Occipital lobe (tissue), 2 donors: ENCODE measurements around the gene PDCD1LG2. TPM values are rescaled to one million over a fixed set of nuclear protein-coding genes. Genes with fewer than 3 reads are reported as not detected.
"Not testable (repeated sequence)": the region's sequence is repeated elsewhere in the genome, so short reads cannot be mapped to it uniquely, and the experiment has no call there.

ENCODE experiments used
- DNase-seq: peaks from one replicate; lab custom pipeline; 2025; lab: John Stamatoyannopoulos, UW
- total RNA-seq: library from RNA; depleted of rRNA; stranded (reverse); fragments of >200 nt; gene quantifications from one replicate; pipeline ENCODE4 v1.2.3, GENCODE V29; 2014

Gene PDCD1LG2
- total RNA-seq, 1 donor from 2014 or later: 0.62 TPM

DNA sequence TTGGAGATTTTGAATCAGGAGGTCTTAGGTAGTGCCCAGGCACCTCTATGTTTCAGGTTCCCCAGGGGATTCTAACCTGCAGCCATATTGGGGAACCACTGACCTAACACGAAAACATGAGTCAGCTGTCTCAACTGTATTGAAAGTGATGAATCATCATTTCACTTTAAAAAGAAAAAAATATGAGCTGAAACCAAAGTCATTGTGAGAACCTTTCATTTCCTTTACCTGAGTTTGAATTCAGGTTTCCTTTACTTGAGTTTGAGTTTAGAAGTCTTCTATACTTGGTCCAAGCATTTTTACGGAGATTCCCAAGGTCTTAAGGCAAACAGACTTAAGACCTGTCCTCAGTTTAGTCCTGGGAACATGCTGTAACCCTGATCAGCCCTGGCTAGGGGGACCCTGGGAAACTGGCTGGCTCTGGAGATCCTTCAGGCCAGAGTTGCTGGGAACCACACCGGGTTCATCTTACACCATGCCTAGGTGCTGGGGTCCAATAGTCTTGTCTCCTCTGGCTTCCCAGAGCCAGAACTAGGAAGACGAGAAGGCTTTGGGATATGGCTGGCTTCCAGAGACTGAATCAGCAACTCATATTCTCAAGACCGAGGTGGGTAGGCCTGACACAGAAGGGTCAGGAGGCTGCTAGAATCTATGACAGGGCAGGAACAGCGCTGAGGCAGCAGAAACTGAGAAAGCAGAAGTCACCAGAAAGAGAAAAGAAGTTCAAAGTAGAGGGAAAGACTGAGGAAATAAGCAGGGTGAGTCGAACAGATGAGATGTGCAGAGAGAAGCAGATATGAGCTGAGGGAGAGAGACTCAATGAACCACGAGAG is 16.4 kb upstream of the PDCD1LG2 start:
- DNase-seq: no peak

DNA sequence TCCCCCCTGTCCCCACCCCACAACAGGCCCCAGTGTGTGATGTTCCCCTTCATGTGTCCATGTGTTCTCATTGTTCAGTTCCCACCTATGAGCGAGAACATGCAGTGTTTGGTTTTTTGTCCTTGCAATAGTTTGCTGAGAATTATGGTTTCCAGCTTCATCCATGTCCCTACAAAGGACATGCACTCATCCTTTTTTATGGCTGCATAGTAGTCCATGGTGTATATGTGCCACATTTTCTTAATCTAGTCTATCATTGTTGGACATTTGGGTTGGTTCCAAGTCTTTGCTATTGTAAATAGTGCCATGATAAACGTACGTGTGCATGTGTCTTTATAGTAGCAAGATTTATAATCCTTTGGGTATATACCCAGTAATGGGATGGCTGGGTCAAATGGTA is 15.6 kb upstream of the PDCD1LG2 start:
- not testable (repeated sequence) for DNase-seq

DNA sequence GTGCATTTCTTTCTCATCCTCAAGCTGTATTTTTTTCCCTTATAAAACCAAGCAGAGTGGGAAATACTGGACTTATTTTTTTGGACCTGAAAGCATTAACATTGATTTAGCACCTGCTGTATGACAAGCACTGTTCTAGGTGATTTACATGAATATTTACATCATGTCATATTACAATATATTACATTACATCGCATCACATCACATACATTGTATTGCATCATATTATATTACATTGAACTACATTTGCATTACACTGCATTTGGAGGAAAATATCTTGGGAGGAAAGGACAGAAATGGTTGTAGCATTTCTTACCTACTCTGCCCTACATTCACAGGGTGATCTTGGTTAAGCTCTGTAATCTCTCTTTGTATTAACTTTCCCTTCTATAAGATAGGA is 11.2 kb upstream of the PDCD1LG2 start:
- no peak for DNase-seq

DNA sequence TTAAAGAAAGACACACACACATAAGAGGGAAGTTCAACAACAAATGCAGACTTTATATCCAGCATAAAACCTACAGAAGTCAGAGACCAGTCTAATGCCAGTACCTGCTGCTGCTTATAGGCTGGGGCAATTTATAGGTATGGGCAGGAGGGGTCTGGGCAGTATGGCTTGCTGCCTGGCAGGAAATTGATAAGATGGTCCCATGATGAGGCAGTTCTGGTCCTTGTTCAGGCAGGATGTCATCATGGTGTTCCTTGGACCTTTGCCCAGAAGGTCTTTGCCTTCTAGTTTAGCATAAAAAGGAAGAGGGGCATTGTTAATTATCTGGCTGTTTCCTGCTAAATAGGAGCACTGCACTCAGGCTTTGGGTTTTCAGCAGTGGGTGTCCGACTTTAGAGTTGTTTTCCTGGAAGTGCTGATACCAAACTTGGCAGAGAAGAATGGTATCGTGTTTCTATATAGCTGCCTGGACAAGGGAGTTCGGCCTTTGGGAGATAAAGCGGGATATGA is 10.4 kb upstream of the PDCD1LG2 start:
- no peak for DNase-seq

DNA sequence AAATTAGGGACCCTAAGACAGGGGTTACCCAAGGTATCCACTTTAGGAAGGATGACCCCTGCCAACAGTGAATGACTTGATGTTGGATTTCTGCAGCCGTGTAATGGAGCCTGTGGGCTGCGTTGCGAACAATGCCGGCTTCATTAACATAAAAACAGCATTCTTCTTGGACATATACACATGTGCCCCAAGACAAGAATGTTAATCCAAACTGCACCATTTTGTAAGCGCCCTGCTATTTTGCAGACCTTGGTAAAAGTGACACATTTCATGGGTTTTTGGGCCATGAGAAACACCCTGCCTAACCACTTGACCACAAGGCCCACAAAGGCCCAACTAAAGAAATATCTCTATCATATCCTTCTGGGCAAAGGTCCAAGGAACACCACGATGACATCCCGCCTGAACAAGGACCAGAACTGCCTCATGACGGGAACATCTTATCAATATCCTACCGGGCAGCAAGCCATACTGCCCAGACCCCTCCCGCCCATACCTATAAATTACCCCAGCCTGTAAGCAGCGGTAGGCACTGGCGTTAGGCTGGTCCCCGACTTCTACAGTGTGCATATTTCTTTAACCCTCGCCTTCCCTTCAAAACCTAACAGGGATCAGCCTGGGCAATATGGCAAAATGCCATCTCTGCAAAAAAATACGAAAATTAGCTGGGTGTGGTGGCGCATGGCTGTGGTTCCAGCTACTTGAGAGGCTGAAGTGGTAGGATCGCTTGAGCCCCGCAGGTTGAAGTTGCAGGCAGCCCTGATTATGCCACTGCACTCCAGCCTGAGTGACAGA is 9.7 kb upstream of the PDCD1LG2 start:
- DNase-seq: no peak

DNA sequence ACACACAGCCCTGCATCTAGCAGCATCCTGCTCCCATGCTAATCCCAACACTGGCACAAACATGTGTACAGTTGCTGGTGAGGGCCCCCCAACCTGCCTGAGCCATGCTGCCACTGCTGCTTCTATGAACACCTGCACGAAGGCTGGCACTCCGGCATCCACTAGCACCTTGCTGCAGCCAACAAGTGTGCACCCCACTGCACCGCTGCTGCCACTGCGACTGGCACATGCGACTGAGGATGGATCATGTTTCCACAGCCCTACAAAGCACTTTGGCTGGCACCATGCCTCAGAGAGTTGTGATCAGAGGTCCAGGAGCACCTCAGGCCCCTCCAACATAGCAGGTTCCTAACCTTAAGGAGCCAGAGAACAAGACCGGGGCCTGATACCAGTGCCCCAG is 7.8 kb upstream of the PDCD1LG2 start:
- no peak for DNase-seq

DNA sequence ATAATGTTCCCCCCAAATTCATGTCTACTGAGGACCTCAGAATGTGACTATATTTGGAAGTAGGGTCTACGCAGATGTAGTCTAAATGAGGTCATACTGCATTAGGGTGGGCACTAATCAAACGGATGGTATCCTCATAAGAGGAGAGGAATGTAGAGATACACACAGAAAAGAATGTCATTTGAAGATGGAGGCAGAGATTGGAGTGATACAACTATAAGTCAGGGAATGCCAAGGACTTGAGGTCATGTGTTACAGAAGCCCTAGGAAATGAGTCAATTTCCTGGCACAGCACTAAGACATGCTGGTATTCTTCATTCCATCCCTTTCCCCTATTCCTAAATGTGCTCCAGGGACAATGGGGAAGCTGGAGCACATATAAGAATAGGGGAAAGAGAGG is 758 bp upstream of the PDCD1LG2 start:
- no peak for DNase-seq

DNA sequence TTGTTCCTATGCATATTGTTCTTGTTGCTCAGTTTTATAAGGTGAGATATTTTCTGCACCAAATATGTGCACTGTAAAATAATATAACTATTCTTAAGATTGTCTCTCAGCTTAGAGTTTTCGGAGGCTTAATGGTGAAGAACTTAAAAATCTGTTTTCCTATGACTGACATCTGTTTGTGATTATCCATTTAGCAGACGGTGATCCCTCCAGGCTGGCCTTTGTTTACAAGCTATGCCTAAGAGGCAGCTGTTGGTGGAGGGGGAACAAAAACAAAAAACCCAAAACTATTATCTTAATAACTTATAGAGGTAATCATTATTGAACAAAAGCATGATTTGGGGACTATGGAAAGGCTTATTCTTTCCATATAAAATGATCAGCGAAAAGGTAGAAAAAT is 658 bp downstream of the PDCD1LG2 start:
- no peak for DNase-seq

DNA sequence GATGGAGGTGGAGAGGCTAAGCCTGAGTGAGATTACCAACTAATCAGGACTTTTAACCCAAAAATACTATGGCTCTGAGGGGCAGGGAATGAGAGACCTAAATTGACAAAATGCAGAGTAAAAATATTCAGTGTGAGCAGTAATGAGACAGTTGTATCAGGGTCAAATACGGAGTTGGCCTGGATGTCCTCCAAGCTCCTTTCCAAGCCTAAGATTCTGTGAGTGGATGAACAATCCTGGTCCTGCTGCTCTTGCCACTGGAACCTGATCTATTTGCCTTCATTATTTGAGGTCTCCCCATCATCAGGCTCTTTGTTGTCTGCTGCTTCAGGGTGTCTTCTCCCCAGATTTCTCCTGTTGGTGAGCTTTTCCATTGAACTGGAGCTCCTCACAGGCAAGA is 1.1 kb downstream of the PDCD1LG2 start:
- DNase-seq: no peak

DNA sequence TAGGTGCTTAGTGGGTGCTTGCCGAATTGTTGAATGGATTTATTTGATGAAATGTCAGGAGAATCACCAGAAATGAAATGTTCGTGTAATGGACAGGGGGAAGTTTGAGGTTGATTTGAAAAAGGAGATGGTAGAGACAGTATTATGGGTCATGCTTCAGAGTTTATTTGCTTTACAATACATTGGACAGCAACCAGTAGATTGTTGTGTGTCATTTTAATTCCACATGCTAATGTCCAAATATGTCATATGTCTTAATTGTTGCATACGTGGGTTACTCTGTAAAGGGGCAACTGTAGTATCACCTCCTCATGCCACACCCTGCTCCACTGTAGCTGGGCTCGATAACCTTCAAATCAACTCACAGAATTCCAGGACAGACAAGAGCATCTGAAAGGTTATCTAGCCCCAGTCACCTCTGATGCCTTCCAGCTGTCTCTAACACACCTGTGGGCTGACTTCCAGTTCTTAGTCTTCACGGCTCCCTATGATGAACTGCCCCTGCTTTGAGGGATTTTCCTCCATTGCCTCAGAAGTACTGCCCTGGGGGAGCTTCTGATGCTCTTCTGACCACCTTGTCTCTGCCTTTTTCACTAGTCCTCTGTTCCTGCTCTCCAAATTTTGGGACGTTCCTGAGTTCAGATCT is 1.7 kb downstream of the PDCD1LG2 start:
- DNase-seq: no peak

DNA sequence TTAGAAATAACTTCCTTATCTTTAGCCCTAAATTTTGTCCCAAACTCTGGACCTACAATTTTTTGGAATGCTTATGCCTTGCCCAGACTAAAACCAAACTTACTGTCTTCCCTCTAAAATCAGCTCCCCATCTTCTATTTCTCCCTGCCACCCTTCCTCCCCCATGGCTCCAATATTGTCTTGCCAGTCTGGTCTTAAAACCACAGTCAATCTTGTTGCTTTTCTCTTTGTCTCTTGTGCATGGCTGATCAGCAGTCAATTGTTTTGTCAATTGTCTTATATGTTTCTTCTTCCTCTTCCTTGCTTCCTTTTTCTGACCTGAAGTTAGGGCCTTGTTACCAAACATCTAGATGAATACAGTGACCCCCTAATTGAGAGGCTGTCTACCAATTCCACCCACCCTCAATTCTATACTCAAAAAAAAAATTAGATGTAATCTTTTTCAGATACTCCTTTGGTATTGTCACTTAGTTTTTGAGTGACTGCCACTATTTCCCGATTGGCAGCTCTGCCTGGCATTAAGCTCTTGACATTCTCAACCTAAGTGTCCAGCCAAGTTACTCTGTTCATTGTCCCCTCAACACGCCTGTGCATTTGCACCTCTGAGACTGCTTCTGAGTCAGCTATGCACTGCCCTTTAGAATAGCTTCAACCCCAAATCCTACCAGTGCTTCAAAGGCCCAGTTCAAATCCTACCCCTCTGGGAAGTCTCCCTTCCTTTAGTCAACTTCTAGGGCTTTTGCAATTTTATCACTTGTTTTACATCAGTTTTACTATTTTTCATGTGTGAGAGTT is 2.5 kb downstream of the PDCD1LG2 start:
- no peak for DNase-seq

DNA sequence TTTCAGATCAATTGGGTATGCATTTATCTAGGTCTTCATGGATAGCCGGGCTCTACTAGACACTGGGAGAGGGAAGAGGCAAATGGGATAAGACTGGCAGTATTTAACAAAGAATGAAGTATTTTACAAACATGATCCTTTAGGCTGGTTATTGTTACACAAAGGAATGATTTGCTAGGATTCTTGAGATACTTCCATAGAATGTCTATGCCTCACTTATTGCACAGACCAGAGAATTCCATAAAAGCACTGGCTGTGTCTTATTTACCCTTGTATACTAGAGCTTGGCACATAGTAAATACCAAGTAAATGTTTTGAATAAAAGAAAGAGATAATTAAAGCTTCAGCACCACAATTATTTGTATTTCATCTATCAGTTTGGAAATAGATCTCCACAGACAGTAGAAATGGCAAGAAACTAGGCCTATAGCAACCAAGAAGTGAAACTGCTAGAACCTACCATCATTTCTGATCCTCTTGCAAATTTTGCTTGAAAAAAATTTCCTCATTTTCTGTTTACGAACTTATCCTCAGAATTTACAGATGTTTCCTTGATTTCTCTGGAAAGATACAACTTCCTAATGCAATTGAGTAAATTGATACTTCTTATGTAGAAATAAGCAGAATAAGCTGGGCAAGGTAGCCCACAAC is 3.8 kb downstream of the PDCD1LG2 start:
- no peak for DNase-seq

DNA sequence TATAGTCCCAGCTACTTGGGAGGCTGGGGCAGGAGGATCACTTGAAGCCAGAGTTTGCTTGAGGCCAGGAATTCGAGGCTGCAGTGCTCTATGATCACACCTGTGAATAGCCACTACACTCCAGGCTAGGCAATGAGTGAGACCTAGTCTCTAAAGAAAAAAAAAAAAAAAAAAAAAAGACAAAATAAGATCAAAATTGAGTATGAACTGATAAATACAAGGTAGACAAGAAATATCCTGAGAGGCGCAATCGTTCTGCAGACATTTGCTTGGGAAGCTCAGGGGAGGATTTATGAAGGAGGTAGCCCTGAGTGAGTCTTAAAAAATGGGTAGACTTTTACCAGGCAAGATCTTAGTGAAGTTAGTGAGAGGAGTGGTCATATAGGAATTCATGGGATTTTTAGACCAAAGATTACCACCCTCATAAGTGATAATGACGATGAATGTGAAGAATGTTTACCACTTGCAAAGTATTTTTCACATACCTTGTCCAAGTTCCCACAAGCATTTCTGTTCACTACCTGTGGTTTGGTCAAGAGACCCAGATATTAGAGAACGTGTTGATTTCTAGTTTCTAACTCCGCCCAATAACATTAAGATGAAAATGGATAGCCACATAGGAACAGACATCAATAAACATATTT is 4.4 kb downstream of the PDCD1LG2 start:
- no peak for DNase-seq

DNA sequence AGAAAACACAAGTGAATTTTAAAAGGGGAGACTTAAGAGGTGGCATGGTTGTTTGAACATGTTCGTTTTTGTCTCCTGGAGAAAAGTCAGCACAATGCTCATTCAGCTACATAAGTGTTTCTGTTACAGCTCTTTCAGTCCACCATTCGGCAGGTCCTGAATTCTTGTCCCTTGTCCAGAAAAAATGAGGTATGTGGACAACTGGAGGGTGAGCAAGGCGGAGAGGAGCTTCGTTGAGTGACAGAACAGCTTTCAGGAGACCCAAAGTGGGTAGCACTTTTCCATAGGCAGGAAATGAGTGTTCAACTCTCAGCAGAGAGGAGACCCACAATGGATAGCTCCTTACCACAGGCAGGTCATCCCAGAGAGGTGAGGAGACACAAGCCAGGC is 4.9 kb downstream of the PDCD1LG2 start:
- DNase-seq: no peak

DNA sequence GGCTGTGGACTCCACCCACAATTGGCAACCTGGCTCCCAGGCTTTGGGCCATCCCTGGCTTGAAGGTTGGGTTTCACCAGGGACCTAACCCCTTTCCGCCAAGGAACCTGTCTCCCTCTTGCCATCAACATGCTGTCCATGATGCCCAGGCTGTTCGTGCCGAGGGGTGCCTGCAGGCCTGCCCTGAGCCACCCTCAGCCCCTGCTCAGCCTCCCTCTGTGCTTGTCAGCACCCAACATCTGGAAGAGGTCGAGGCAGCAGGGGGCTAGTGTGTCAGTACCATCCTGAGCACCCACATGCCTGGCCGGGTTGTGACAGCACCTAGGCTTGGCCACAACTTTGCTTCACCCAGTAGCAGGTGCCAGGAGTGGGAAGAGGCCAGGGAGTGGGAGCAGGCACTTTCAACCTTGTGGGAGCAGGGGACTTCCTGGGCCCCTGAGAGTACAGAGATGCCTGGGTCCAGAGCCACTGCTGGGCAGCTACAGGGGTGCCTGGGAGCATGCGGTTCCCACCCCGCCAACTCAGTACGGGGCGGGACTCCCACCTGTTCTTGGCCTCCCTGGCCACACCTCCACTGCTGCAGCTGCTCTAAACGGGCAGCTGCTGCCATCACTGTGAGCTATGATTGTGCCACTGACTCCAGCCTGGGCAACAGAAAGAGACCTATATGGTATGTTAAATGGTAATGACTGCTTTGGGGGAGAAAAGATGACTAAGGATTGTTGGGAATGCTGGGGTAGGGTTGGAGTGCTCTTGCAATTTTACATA is 6.3 kb downstream of the PDCD1LG2 start:
- no peak for DNase-seq

DNA sequence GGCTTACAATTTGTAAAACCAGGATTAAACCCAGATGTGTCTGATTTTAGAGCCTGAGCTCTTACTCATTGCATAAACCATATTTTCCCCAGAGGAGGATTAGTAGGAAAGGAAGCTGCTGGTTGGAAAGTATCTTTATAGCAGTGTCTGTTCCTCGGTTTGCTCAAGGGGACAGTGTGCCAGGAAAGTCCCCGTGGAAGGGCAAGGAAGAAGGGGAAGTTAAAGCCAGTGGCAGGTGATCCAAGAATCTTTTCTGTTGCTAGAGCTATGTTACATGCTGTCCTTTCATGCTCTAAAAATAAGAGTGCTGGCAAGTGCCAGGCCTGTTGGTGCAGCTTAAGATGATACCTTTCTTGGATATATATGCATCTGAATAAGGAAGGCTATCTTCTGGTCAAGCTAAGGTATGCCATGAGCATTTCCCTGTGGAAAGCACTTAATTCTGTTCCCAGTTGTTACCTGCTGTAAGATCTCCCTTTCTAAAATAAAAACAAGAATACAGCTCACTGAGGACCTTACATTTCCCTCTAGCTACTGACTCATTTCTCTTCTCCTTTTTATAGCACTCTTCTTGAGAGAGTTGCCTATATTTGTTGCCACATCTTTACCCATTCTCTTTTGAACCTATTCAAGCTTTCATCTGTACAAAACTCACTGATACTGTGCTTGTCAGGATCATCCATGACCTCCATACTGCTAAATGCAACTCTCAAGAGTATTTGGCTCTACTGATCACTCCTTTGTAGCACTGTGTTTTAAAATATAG is 8.0 kb downstream of the PDCD1LG2 start:
- no peak for DNase-seq

DNA sequence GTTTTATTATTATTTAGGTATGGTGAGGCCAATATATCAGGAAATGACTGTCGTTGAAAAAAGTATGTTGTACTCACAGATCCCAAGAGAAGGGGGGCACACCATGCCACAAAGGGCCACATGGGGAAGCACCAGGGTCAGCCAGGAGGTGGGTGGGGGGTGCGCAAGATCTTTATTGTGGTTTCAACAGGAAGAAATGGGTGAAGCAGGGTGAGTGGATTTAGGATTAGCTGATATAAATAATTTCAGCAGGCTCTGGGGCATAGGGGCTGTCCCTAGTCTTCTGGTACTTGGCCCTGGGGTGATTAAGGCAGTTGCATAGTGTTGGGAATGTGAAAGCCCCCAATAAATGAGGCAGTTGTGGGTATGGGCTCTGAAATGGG is 8.6 kb downstream of the PDCD1LG2 start:
- no peak for DNase-seq

DNA sequence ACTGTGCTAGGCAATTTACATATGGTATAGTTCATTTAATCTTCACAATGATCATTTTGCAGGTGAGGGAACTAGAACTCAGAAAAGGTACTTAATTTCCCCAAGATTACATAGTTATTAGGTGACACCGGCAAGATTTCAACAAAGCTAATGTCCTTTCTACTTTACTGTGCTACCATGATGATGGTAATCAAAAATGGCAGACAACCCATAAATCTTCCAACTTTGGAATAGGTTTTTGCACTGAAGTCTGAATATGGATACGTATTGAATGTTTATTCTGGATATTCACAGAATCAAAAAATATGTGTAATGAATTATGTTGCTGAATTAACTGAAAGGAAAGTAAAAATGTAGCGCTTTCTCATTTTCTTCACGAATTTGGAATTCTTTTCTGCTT is 13.8 kb downstream of the PDCD1LG2 start:
- DNase-seq: no peak

DNA sequence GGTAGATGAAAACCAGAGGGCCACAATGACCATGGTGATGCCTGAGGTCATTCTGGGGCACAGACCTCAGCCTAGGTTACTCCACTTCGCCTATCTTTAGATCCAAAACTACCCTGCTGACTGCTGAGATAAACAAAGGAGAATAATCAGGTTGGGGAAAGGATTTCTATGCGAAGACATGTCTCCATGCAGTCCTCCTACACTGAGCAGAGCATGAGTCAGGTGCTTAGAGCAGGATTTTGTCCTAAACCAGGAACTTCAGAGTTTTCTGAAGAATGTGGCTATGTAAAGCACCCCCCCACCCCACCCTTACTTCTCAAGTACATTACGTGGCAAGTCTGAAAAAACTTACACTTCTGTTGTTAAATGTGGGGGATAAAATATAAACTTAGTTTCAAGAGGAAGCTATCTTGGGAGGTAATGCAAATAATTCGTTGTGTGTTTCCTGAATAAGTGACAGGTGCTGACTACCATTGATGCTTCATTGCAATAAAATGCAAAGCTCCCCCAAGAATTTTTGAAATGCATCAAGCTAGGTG is 19.4 kb downstream of the PDCD1LG2 start:
- DNase-seq: no peak
